Ishikawa (cell line): ENCODE measurements around the gene HOXA9.

ENCODE experiments used
- EP300 ChIP-seq: IDR thresholded peaks from 2 replicates; pipeline ENCODE4 v1.6.1; 2012; ENCODE audit warnings: borderline replicate concordance
- RAD21 ChIP-seq: IDR thresholded peaks from 2 replicates; pipeline ENCODE4 v1.6.1; 2012; ENCODE audit warnings: low read depth
- TCF12 ChIP-seq: IDR thresholded peaks from 2 replicates; pipeline ENCODE4 v1.6.1; 2012; ENCODE audit warnings: low read depth

- TF ChIP-seq TCF12 (no peak), RAD21 (no peak), EP300 (no peak)
Observed at GRCh38 chr7:27192546-27193334, 27.4 kb upstream of the HOXA9 start.
